A673 (cell line): ENCODE data around the gene KIDINS220. TPM values are rescaled to one million over a fixed set of nuclear protein-coding genes. Genes with fewer than 3 reads are reported as not detected.
A peak's percentile ranks its signal among the peaks of the same experiment; 100 is the strongest.

ENCODE experiments used
- BruUV-seq: library from RNA; stranded (reverse); fragments of 400-500 nt; replicated peaks from 2 replicates; lab custom pipeline; 2021; lab: Mats Ljungman, UMichigan
- CTCF ChIA-PET: fragments of 300-600 bp; sonication (Branson Sonifier 250); formaldehyde crosslinking; loops from one replicate; lab custom pipeline; 2022; ENCODE audit warnings: antibody characterized with exemption; lab: Charles Lee
- POLR2A ChIA-PET: fragments of 300-600 bp; sonication (Branson Sonifier 250); formaldehyde crosslinking; loops from one replicate; lab custom pipeline; 2022; ENCODE audit warnings: antibody characterized with exemption; ENCODE audit not compliant: low non-redundant PET; lab: Charles Lee
- DNase-seq: peaks from one replicate; pipeline ENCODE4 v3.0.0-alpha.2; 2015; ENCODE audit warnings: low spot score
- H3K27ac ChIP-seq: fragments of 200-600 bp; sonication (generic); 2 replicates; pipeline ENCODE4 v1.5.1; 2016; ENCODE audit warnings: mixed run types, low read depth, mild to moderate bottlenecking, mixed read lengths, antibody characterized with exemption, low read length; ENCODE audit not compliant: poor library complexity, severe bottlenecking
- H3K27me3 ChIP-seq: fragments of 200-600 bp; sonication (generic); replicated peaks from 2 replicates; pipeline ENCODE4 v1.6.1; 2017; ENCODE audit warnings: mixed run types, low read depth, mild to moderate bottlenecking, mixed read lengths, antibody characterized with exemption, low read length; ENCODE audit not compliant: insufficient read depth, poor library complexity
- H3K36me3 ChIP-seq: fragments of 200-600 bp; sonication (generic); 2 replicates; pipeline ENCODE4 v1.6.1; 2016; ENCODE audit warnings: mixed run types, mild to moderate bottlenecking, mixed read lengths, antibody characterized with exemption, low read length; ENCODE audit not compliant: insufficient read depth, poor library complexity, severe bottlenecking
- H3K4me1 ChIP-seq: fragments of 200-600 bp; sonication (generic); 2 replicates; pipeline ENCODE4 v1.6.1; 2017; ENCODE audit warnings: mixed run types, mild to moderate bottlenecking, mixed read lengths, antibody characterized with exemption, low read length; ENCODE audit not compliant: insufficient read depth, poor library complexity, severe bottlenecking
- H3K4me3 ChIP-seq: fragments of 200-600 bp; sonication (generic); 2 replicates; pipeline ENCODE4 v1.5.1; 2016; ENCODE audit warnings: low read depth, mixed run types, mild to moderate bottlenecking, mixed read lengths, low read length; ENCODE audit not compliant: poor library complexity, severe bottlenecking
- H3K9me3 ChIP-seq: fragments of 200-600 bp; sonication (generic); 2 replicates; pipeline ENCODE4 v1.6.1; 2016; ENCODE audit warnings: mixed run types, low read depth, mild to moderate bottlenecking, mixed read lengths, antibody characterized with exemption, low read length; ENCODE audit not compliant: poor library complexity, severe bottlenecking
- CTCF ChIP-seq: fragments of 300-800, 200-600 bp; sonication (generic); conservative IDR thresholded peaks from 2 replicates; pipeline ENCODE4 v1.5.1; 2017; ENCODE audit warnings: low read depth, mild to moderate bottlenecking, antibody characterized with exemption, low read length, moderate library complexity, mixed read lengths
- EZH2 ChIP-seq: fragments of 200-600 bp; sonication (generic); IDR thresholded peaks from 2 replicates; pipeline ENCODE4 v1.6.1; 2017; ENCODE audit warnings: borderline replicate concordance, low read depth, mild to moderate bottlenecking, mixed read lengths, antibody characterized with exemption, low read length; ENCODE audit not compliant: poor library complexity, severe bottlenecking
- intact Hi-C: fragments of 100-400 bp; cut with micrococcal nuclease; formaldehyde crosslinking; loops from one replicate; pipeline ENCODE4 v1.10.0; 2022; ENCODE audit not compliant: unreplicated experiment
- total RNA-seq: library from RNA; stranded (reverse); gene quantifications from 2 replicates; pipeline ENCODE4 v1.2.3, GENCODE V29; 2021

The KIDINS220 gene
- total RNA-seq, 1 experiment from 2014 or later: 46.4 TPM

GRCh38 chr2:8774371-8774770 is 63.0 kb downstream of the KIDINS220 start:
- H3K9me3 ChIP-seq: no peaks in the 10 kb centered on the region
- H3K4me3 ChIP-seq: no peak overlapping the region
- BruUV-seq: no TSS peak
- DNase-seq: no peak
- H3K27ac ChIP-seq: no peak overlapping the region
- H3K27me3 ChIP-seq: no peaks in the 10 kb centered on the region
- peaks cover 2% of the 10 kb centered on the region for H3K36me3 ChIP-seq
- ChIA-PET POLR2A (no interaction called here), CTCF (no interaction called here)
- TF ChIP-seq EZH2 (no peak), CTCF (no peak)
- H3K4me1 ChIP-seq: no peaks in the 10 kb centered on the region
- intact Hi-C loops: no loop called here

GRCh38 chr2:8767324-8767723 is 70.1 kb downstream of the KIDINS220 start:
- TF ChIP-seq EZH2: no peak
- TF ChIP-seq CTCF: no peak
- no TSS peak for BruUV-seq
- ChIA-PET POLR2A (no interaction called here), CTCF (no interaction called here)
- H3K4me3 ChIP-seq: no peak overlapping the region
- no peak for DNase-seq
- no peak overlapping the region for H3K27ac ChIP-seq
- H3K27me3 ChIP-seq: no peaks in the 10 kb centered on the region
- no peaks in the 10 kb centered on the region for H3K9me3 ChIP-seq
- intact Hi-C loops: no loop called here
- no peaks in the 10 kb centered on the region for H3K4me1 ChIP-seq
- H3K36me3 ChIP-seq: no peaks in the 10 kb centered on the region

GRCh38 chr2:8761529-8762164 is 75.8 kb downstream of the KIDINS220 start:
- ChIA-PET POLR2A (interaction anchor here (0.6 kb wide), 1 partner anchor 1567 kb away, joined by 3 read pairs; no protein-coding TSS in a partner anchor), CTCF (interaction anchor here (0.6 to 0.9 kb wide), 3 partner anchors 42 to 68 kb away, joined by 3 to 4 read pairs (median 3); no protein-coding TSS in a partner anchor)
- H3K9me3 ChIP-seq: no peaks in the 10 kb centered on the region
- peaks cover 13% of the 10 kb centered on the region for H3K4me1 ChIP-seq
- no peaks in the 10 kb centered on the region for H3K27me3 ChIP-seq
- BruUV-seq: no TSS peak
- no peak overlapping the region for H3K4me3 ChIP-seq
- TF ChIP-seq EZH2 (no peak), CTCF (peak; percentile 79)
- intact Hi-C loops: loop anchor here (2.0 to 5.0 kb wide), 4 partner anchors 69 to 1664 kb away; no protein-coding TSS in a partner anchor
- no peak overlapping the region for H3K27ac ChIP-seq
- DNase-seq: peak; percentile 76
- no peaks in the 10 kb centered on the region for H3K36me3 ChIP-seq
